DND-41 (cell line): ENCODE results near the gene CAGE1.

Experiments
- ATAC-seq: fragments of 200-7000 bp; cut with Tn5 transposase; 3 replicates; pipeline ENCODE4 v1.9.1; 2021; ENCODE audit warnings: low read depth; ENCODE audit not compliant: insufficient read depth
- DNase-seq: peaks from one replicate; pipeline ENCODE4 v3.0.0-alpha.2; 2020
- H2AFZ ChIP-seq: 2 replicates; pipeline ENCODE4 v1.6.0; 2012; ENCODE audit warnings: low read depth, low read length
- H3K27ac ChIP-seq: 2 replicates; pipeline ENCODE4 v1.5.1; 2012; ENCODE audit warnings: low read length, inconsistent platforms
- H3K27me3 ChIP-seq: fragments of 200-600 bp; sonication (generic); 2 replicates; pipeline ENCODE4 v1.6.0; 2012; ENCODE audit warnings: low read length, mild to moderate bottlenecking, inconsistent platforms; ENCODE audit not compliant: insufficient read depth, poor library complexity
- H3K36me3 ChIP-seq: 2 replicates; pipeline ENCODE4 v1.5.1; 2012; ENCODE audit warnings: low read length, inconsistent platforms; ENCODE audit not compliant: insufficient read depth
- H3K4me1 ChIP-seq: 2 replicates; pipeline ENCODE4 v1.5.1; 2012; ENCODE audit warnings: mild to moderate bottlenecking, low read length; ENCODE audit not compliant: insufficient read depth
- H3K4me2 ChIP-seq: 2 replicates; pipeline ENCODE4 v1.6.0; 2012; ENCODE audit warnings: mild to moderate bottlenecking, moderate library complexity, low read length, inconsistent platforms; ENCODE audit not compliant: insufficient read depth
- H3K4me3 ChIP-seq, 2 experiments: fragments of 200-600 bp in 1 of 2; shearing (Covaris generic) in 1 of 2; 2 replicates each; pipeline ENCODE4 v1.5.1; 2012 to 2016; ENCODE audit warnings: inconsistent platforms in 2 of 2, low read length in 2 of 2, mild to moderate bottlenecking in 2 of 2, low read depth in 1 of 2, moderate library complexity in 1 of 2
- H3K79me2 ChIP-seq: 2 replicates; pipeline ENCODE4 v1.6.0; 2012; ENCODE audit warnings: low read length, inconsistent platforms; ENCODE audit not compliant: insufficient read depth
- H3K9ac ChIP-seq: 2 replicates; pipeline ENCODE4 v1.6.0; 2012; ENCODE audit warnings: low read depth, mild to moderate bottlenecking, inconsistent platforms, low read length, moderate library complexity
- H3K9me3 ChIP-seq: 2 replicates; pipeline ENCODE4 v1.5.1; 2012; ENCODE audit warnings: low read length, moderate library complexity, mild to moderate bottlenecking, inconsistent platforms; ENCODE audit not compliant: insufficient read depth, severe bottlenecking
- H4K20me1 ChIP-seq: 2 replicates; pipeline ENCODE4 v1.6.0; 2012; ENCODE audit warnings: low read length; ENCODE audit not compliant: insufficient read depth
- EZH2 ChIP-seq: IDR thresholded peaks from 3 replicates; pipeline ENCODE4 v1.6.1; 2012; ENCODE audit warnings: borderline replicate concordance, low read depth, mild to moderate bottlenecking, moderate library complexity, low read length, inconsistent platforms; ENCODE audit not compliant: severe bottlenecking
- TF ChIP-seq, protein P1 (sequence below): IDR thresholded peaks from 2 replicates; pipeline ENCODE4 v1.5.1; 2012; ENCODE audit warnings: borderline replicate concordance, low read length, moderate library complexity, mild to moderate bottlenecking; ENCODE audit not compliant: poor library complexity, severe bottlenecking; ENCODE audit errors: extremely low read depth

CAGE1 gene

GRCh38 chr6:7425808-7426190, 36.3 kb upstream of the CAGE1 start:
- H3K27ac ChIP-seq = no peak overlapping the region
- H3K4me3 ChIP-seq = no peak overlapping the region
- TF ChIP-seq, protein P1, sequence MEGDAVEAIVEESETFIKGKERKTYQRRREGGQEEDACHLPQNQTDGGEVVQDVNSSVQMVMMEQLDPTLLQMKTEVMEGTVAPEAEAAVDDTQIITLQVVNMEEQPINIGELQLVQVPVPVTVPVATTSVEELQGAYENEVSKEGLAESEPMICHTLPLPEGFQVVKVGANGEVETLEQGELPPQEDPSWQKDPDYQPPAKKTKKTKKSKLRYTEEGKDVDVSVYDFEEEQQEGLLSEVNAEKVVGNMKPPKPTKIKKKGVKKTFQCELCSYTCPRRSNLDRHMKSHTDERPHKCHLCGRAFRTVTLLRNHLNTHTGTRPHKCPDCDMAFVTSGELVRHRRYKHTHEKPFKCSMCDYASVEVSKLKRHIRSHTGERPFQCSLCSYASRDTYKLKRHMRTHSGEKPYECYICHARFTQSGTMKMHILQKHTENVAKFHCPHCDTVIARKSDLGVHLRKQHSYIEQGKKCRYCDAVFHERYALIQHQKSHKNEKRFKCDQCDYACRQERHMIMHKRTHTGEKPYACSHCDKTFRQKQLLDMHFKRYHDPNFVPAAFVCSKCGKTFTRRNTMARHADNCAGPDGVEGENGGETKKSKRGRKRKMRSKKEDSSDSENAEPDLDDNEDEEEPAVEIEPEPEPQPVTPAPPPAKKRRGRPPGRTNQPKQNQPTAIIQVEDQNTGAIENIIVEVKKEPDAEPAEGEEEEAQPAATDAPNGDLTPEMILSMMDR = no peak
- TF ChIP-seq EZH2 = no peak
- no peak overlapping the region for H3K9ac ChIP-seq
- H3K36me3 ChIP-seq = no peaks in the 10 kb centered on the region
- H3K9me3 ChIP-seq = no peaks in the 10 kb centered on the region
- no peaks in the 10 kb centered on the region for H3K27me3 ChIP-seq
- no peaks in the 10 kb centered on the region for H3K79me2 ChIP-seq
- no peaks in the 10 kb centered on the region for H3K4me1 ChIP-seq
- H2AFZ ChIP-seq = no peak overlapping the region
- H3K4me2 ChIP-seq = no peak overlapping the region
- ATAC-seq (no peak), DNase-seq (no peak)
- no peaks in the 10 kb centered on the region for H4K20me1 ChIP-seq

DNA sequence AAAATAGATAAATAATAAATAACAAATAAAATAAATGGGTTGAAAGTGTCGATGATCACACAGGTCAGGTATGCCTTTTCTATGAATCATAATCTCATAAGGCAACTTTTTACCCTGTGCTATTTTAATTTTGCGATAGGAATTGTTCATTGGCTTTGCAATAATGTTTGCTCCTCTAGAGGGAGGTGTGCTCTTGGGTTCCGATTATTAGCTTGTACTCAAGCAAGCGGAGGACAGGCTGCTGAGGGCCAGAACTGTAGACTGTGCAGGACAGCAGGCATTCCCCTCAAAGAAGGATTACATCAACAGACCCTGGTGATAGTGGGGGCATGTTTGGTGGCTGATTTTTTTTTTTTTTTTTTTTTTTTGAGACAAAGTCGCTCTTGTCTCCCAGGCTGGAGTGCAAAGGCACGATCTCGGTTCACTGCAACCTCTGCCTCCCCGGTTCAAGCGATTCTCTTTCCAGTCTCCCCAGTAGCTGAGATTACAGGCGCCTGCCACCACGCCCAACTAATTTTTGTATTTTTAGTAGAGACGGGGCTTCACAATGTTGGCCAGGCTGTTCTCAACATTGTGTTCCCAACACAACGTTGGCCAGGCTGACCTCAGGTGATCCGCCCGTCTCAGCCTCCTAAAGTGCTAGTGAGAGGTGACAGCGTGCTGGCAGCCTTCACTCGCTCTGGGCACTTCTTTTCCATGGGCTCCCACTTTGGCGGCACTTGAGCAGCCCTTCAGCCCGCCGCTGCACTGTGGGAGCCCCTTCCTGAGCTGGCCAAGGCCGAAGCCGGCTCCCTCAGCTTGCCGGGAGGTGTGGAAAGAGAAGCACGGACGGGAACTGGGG, 35.6 kb upstream of the CAGE1 start:
- Histone ChIP-seq H3K27ac (no peak overlapping the region), H2AFZ (no peak overlapping the region), H3K9ac (no peak overlapping the region), H3K27me3 (no peaks in the 10 kb centered on the region), H3K4me1 (no peaks in the 10 kb centered on the region), H3K4me2 (no peak overlapping the region), H3K79me2 (no peaks in the 10 kb centered on the region), H3K9me3 (no peaks in the 10 kb centered on the region), H4K20me1 (no peaks in the 10 kb centered on the region), H3K36me3 (no peaks in the 10 kb centered on the region), H3K4me3 (no peak overlapping the region)
- TF ChIP-seq, protein P1 = peak; percentile 50
- no peak for TF ChIP-seq EZH2
- DNase-seq (no peak), ATAC-seq (peak; percentile 54; the same call in 1 of the 3 replicates)

- Histone ChIP-seq H3K79me2 (no peaks in the 10 kb centered on the region), H4K20me1 (no peaks in the 10 kb centered on the region), H3K4me3 (no peak overlapping the region), H3K4me2 (no peak overlapping the region), H3K27ac (no peak overlapping the region), H2AFZ (no peak overlapping the region), H3K27me3 (no peaks in the 10 kb centered on the region), H3K36me3 (peaks cover 3% of the 10 kb centered on the region; the same call in 1 of the 2 replicates), H3K9ac (no peak overlapping the region), H3K9me3 (no peaks in the 10 kb centered on the region), H3K4me1 (no peaks in the 10 kb centered on the region)
- DNase-seq = no peak
- ATAC-seq = no peak
- TF ChIP-seq, protein P1 = no peak
- no peak for TF ChIP-seq EZH2
Observed at GRCh38 chr6:7424058-7424457, 34.5 kb upstream of the CAGE1 start.
